CD4-positive, alpha-beta memory T cell (primary cell): ENCODE results near the gene FAR2. TPM values are rescaled to one million over a fixed set of nuclear protein-coding genes. Genes with fewer than 3 reads are reported as not detected.
"Not testable (repeated sequence)": the region's sequence is repeated elsewhere in the genome, so short reads cannot be mapped to it uniquely, and the experiment has no call there.

Experiments used
- CTCF ChIA-PET: fragments of 350-600 bp; sonication (Branson Sonifier 250); formaldehyde crosslinking; loops from one replicate; lab custom pipeline; 2021; ENCODE audit warnings: inconsistent platforms; ENCODE audit not compliant: partially characterized antibody; lab: Charles Lee
- POLR2A ChIA-PET: fragments of 350-600 bp; sonication (Branson Sonifier 250); formaldehyde crosslinking; loops from one replicate; lab custom pipeline; 2021; ENCODE audit not compliant: partially characterized antibody; lab: Charles Lee
- DNase-seq, 5 donors: peaks; one replicate each; pipeline versions ENCODE4 v3.0.0 to v3.0.0-alpha.2; 2020 to 2022; ENCODE audit warnings: mixed read lengths in 1 of 5
- H3K27ac ChIP-seq: one replicate; pipeline ENCODE4 v1.7.0; 2013; ENCODE audit warnings: low read depth, low read length
- H3K27me3 ChIP-seq: 2 replicates; pipeline ENCODE4 v1.7.0; 2013; ENCODE audit warnings: mild to moderate bottlenecking, low read length, moderate library complexity; ENCODE audit not compliant: insufficient read depth
- H3K36me3 ChIP-seq: 2 replicates; pipeline ENCODE4 v1.7.0; 2013; ENCODE audit warnings: mild to moderate bottlenecking, low read length, moderate library complexity; ENCODE audit not compliant: insufficient read depth
- H3K4me1 ChIP-seq: 2 replicates; pipeline ENCODE4 v1.7.0; 2013; ENCODE audit warnings: mild to moderate bottlenecking, low read length, moderate library complexity; ENCODE audit not compliant: insufficient read depth
- H3K4me3 ChIP-seq, 2 donors: one replicate each; pipeline ENCODE4 v1.7.0; 2013; ENCODE audit warnings: low read length in 2 of 2, mild to moderate bottlenecking in 1 of 2
- H3K9me3 ChIP-seq, 2 donors: one replicate each; pipeline ENCODE4 v1.7.0; 2013; ENCODE audit warnings: low read length in 2 of 2, control low read depth in 1 of 2; ENCODE audit not compliant: control insufficient read depth in 1 of 2
- H3K27ac Mint-ChIP-seq, 7 donors: one replicate each; pipeline ENCODE4 v1.8.0; 2020 to 2021; ENCODE audit warnings: mixed read lengths in 7 of 7, mild to moderate bottlenecking in 6 of 7, inconsistent platforms in 3 of 7, moderate library complexity in 3 of 7
- H3K27me3 Mint-ChIP-seq, 2 donors: one replicate each; pipeline ENCODE4 v1.8.0; 2020 to 2021; ENCODE audit warnings: mixed read lengths in 2 of 2
- H3K36me3 Mint-ChIP-seq, 2 donors: one replicate each; pipeline ENCODE4 v1.8.0; 2020 to 2021; ENCODE audit warnings: mixed read lengths in 2 of 2, inconsistent platforms in 1 of 2, mild to moderate bottlenecking in 1 of 2
- H3K4me1 Mint-ChIP-seq, 4 donors: one replicate each; pipeline ENCODE4 v1.8.0; 2020 to 2021; ENCODE audit warnings: mixed read lengths in 4 of 4, mild to moderate bottlenecking in 1 of 4
- H3K4me3 Mint-ChIP-seq, 8 donors: one replicate each; pipeline ENCODE4 v1.8.0; 2020 to 2021; ENCODE audit warnings: mixed read lengths in 8 of 8, mild to moderate bottlenecking in 7 of 8, moderate library complexity in 6 of 8, inconsistent platforms in 3 of 8
- H3K9me3 Mint-ChIP-seq, 8 donors: one replicate each; pipeline ENCODE4 v1.8.0; 2020 to 2021; ENCODE audit warnings: mixed read lengths in 8 of 8, mild to moderate bottlenecking in 5 of 8, inconsistent platforms in 3 of 8, moderate library complexity in 1 of 8
- intact Hi-C: fragments of 100-400 bp; cut with micrococcal nuclease; formaldehyde crosslinking; loops from one replicate; pipeline ENCODE4 v1.15.1; 2023
- polyA plus RNA-seq, 2 donors: library from polyadenylated mRNA; unstranded; fragments of 300-500 nt; fragmentation: Illumina TruSeq; gene quantifications; one replicate each; pipeline ENCODE4 v1.2.3, GENCODE V29; 2021
- total RNA-seq, 2 experiments: library from RNA; stranded (reverse); gene quantifications; one replicate each; pipeline ENCODE4 v1.2.3, GENCODE V29; 2021

Gene FAR2
- total and polyA plus RNA-seq, 4 experiments from 2014 or later = 6.2 to 10.6 (median 10.0) TPM

DNA sequence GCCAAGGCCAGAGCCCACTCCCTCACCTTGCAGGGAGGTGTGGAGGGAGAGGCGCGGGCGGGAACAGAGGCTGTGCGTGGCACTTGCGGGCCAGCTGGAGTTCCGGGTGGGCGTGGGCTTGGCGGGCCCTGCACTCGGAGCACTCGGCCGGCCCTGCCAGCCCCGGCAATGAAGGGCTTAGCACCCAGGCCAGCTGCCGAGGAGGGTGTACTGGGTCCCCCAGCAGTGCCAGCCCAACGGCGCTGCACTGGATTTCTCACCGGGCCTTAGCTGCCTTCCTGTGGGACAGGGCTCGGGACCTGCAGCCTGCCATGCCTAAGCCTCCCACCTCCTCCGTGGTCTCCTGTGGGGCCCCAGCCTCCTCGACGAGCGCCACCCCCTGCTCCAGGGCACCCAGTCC lies 107.5 kb downstream of the FAR2 start:
- peaks cover 2 to 20% (median 11%) of the 10 kb centered on the region in 8 donors for H3K9me3 Mint-ChIP-seq
- H3K27me3 Mint-ChIP-seq = no peaks in the 10 kb centered on the region
- H3K27ac ChIP-seq = no peak overlapping the region
- no peak overlapping the region for H3K27ac Mint-ChIP-seq
- H3K4me3 Mint-ChIP-seq = no peak overlapping the region
- POLR2A ChIA-PET = no interaction called here
- no peaks in the 10 kb centered on the region for H3K4me1 Mint-ChIP-seq
- peaks cover 5% of the 10 kb centered on the region for H3K36me3 ChIP-seq
- no peaks in the 10 kb centered on the region for H3K9me3 ChIP-seq
- no peak for DNase-seq
- no peaks in the 10 kb centered on the region for H3K4me1 ChIP-seq
- intact Hi-C loops = no loop called here
- CTCF ChIA-PET = interaction anchor here (0.5 kb wide), 1 partner anchor 58 kb away, joined by 3 read pairs; no protein-coding TSS in a partner anchor
- H3K27me3 ChIP-seq = no peaks in the 10 kb centered on the region
- peaks cover 14 to 24% of the 10 kb centered on the region in 2 donors for H3K36me3 Mint-ChIP-seq
- no peak overlapping the region for H3K4me3 ChIP-seq

DNA sequence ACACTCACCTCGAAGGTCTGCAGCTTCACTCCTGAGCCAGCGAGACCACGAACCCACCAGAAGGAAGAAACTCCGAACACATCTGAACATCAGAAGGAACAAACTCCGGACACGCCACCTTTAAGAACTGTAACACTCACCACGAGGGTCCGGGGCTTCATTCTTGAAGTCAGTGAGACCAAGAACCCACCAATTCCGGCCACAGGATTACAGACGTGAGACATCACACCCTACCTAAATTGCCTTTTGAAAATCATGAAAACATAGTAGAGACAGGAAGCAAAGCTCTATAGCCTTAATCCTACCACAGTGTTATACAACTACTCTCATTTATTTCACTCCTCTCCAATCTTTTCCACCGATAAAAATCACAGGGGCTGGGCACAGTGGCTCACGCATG lies 108.6 kb downstream of the FAR2 start:
- POLR2A ChIA-PET, H3K27me3 Mint-ChIP-seq, H3K27ac ChIP-seq, H3K4me3 ChIP-seq, H3K36me3 ChIP-seq, H3K9me3 ChIP-seq, CTCF ChIA-PET, H3K27me3 ChIP-seq, H3K4me1 Mint-ChIP-seq, intact Hi-C loops, H3K4me3 Mint-ChIP-seq, DNase-seq, H3K4me1 ChIP-seq: not testable (repeated sequence)
- peak overlapping the region in 1 of 7 donors; percentile 29 for H3K27ac Mint-ChIP-seq
- peaks cover 2 to 29% (median 18%) of the 10 kb centered on the region in 8 donors for H3K9me3 Mint-ChIP-seq
- H3K36me3 Mint-ChIP-seq = peaks cover 14 to 27% of the 10 kb centered on the region in 2 donors

DNA sequence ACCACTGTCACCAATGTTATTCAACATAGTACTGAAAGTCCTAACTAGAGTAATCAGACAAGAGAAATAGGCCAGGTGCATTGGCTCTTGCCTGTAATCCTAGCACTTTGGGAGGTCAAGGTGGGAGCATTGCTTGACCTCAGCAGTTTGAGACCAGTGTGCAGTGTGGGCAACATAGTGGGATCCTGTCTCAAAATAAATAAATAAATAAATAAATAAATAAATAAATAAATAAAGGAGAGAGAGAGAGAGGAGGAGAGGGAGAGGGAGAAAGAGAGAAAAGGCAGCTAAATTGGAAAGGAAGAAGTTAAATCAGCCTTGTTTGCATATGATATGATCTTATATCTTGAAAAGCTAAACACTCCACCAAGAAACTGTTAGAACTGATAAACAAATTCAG lies 115.3 kb downstream of the FAR2 start:
- ChIA-PET CTCF (no interaction called here), POLR2A (no interaction called here)
- peaks cover 0 to 45% (median 33%) of the 10 kb centered on the region in 8 donors for H3K9me3 Mint-ChIP-seq
- no peaks in the 10 kb centered on the region for H3K27me3 Mint-ChIP-seq
- DNase-seq = no peak
- no peak overlapping the region for H3K27ac Mint-ChIP-seq
- intact Hi-C loops = no loop called here
- Histone ChIP-seq H3K27ac (no peak overlapping the region), H3K9me3 (no peaks in the 10 kb centered on the region), H3K27me3 (no peaks in the 10 kb centered on the region), H3K4me1 (no peaks in the 10 kb centered on the region), H3K36me3 (no peaks in the 10 kb centered on the region), H3K4me3 (no peak overlapping the region)
- no peak overlapping the region for H3K4me3 Mint-ChIP-seq
- H3K4me1 Mint-ChIP-seq = no peaks in the 10 kb centered on the region
- H3K36me3 Mint-ChIP-seq = peaks cover 13 to 19% of the 10 kb centered on the region in 2 donors

DNA sequence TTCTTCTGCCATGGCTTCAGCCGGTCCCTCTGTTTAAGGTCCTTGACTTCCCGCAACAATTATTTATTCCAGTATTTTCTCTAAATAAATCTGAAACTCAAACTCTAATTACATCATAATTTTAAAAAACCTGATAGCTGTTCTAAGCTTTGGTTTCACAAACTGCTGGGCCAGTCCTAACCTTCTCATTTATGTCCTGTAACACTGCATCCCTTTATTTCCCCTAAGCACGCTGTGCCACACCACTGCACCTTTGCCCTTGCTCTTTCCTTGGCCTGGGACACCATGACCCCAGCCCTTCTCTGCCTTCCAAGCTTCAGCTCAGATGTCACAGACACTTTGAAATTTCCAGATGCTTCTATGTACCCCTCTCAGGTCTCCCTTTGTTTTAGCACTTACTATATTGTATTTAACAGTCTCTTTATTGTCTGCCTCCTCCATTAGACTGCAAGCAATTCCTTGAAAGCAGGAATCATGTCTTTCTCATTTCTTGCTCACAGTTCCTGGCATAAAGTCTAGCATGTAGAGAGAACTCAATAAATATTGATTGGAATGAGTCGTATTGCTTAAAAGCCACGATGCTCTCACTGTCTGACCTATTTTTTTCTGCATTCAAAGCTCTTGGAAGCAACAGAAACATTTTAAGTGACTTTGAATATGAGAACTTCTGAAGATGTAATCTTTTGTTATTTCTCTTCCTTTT lies 120.8 kb downstream of the FAR2 start:
- Mint-ChIP-seq H3K4me1 (no peaks in the 10 kb centered on the region), H3K36me3 (peaks cover 10 to 20% of the 10 kb centered on the region in 2 donors), H3K4me3 (no peak overlapping the region), H3K27me3 (no peaks in the 10 kb centered on the region), H3K27ac (peak overlapping the region in 2 of 7 donors; percentile 2 to 48), H3K9me3 (peaks cover 0 to 7% (median 0%) of the 10 kb centered on the region in 8 donors)
- Histone ChIP-seq H3K36me3 (no peaks in the 10 kb centered on the region), H3K9me3 (no peaks in the 10 kb centered on the region), H3K4me3 (no peak overlapping the region), H3K27me3 (no peaks in the 10 kb centered on the region), H3K27ac (no peak overlapping the region), H3K4me1 (no peaks in the 10 kb centered on the region)
- ChIA-PET POLR2A (no interaction called here), CTCF (no interaction called here)
- no peak for DNase-seq
- intact Hi-C loops = no loop called here

DNA sequence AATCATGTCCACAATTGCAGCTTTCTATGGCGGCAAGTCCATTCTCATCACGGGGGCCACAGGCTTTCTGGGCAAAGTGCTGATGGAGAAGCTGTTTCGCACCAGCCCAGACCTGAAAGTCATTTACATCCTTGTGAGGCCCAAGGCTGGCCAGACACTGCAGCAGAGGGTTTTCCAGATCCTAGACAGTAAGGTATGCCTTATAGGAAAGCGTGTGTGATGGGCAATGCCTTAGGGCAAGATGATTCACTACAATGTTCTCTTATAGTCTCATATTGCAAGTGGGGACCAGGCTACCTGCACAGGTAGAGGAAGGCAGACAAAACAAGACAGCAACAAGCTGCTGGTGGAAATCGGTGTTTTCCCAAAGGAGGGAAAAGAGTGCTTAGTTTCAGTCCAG lies 121.4 kb downstream of the FAR2 start:
- Histone ChIP-seq H3K27me3 (no peaks in the 10 kb centered on the region), H3K9me3 (no peaks in the 10 kb centered on the region), H3K4me1 (no peaks in the 10 kb centered on the region), H3K4me3 (no peak overlapping the region), H3K27ac (no peak overlapping the region), H3K36me3 (no peaks in the 10 kb centered on the region)
- Mint-ChIP-seq H3K9me3 (peaks cover 0 to 3% (median 0%) of the 10 kb centered on the region in 8 donors), H3K4me1 (no peaks in the 10 kb centered on the region), H3K36me3 (peaks cover 10 to 24% of the 10 kb centered on the region in 2 donors), H3K4me3 (no peak overlapping the region), H3K27ac (no peak overlapping the region), H3K27me3 (no peaks in the 10 kb centered on the region)
- no peak for DNase-seq
- CTCF ChIA-PET = no interaction called here
- POLR2A ChIA-PET = no interaction called here
- intact Hi-C loops = no loop called here

DNA sequence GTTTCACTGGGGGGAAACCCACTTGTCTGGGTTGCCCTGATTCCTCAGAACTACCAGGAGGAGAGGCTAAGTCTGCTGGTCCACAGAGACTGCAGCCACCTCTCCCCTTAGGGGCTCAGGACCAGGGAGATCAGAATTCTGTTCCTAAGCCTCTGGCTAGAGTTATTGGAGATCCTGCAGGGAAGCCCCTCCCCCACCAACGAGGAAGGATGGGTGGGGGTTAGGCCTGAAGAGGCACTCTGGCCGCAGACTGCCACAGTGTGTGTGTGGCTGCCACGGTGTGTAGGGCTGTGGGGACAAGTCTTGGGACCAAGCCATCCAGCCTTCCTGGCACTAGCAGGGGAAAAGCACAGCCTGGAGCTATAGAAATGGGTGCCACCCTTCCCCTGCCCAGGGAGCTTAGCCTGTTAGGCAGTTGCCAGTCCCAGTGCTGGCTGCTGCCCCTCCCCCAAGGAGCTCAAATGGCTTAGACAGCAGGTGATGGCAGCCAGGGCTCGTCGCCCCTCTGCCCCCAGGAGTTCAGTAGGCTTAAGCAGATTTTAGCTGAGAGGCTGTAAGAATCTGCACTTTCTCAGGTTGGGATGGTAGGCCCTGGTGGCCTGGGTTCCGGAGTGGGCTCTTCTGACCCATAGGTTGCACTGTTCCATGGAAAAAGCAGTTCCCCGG lies 124.2 kb downstream of the FAR2 start:
- no peaks in the 10 kb centered on the region for H3K4me1 ChIP-seq
- Mint-ChIP-seq H3K27ac (no peak overlapping the region), H3K9me3 (no peaks in the 10 kb centered on the region), H3K4me3 (no peak overlapping the region), H3K36me3 (peaks cover 15 to 32% of the 10 kb centered on the region in 2 donors), H3K4me1 (no peaks in the 10 kb centered on the region), H3K27me3 (no peaks in the 10 kb centered on the region)
- H3K27ac ChIP-seq = no peak overlapping the region
- intact Hi-C loops = no loop called here
- no peak overlapping the region for H3K4me3 ChIP-seq
- no peaks in the 10 kb centered on the region for H3K9me3 ChIP-seq
- H3K27me3 ChIP-seq = no peaks in the 10 kb centered on the region
- CTCF ChIA-PET = no interaction called here
- no peaks in the 10 kb centered on the region for H3K36me3 ChIP-seq
- DNase-seq = no peak
- POLR2A ChIA-PET = no interaction called here

DNA sequence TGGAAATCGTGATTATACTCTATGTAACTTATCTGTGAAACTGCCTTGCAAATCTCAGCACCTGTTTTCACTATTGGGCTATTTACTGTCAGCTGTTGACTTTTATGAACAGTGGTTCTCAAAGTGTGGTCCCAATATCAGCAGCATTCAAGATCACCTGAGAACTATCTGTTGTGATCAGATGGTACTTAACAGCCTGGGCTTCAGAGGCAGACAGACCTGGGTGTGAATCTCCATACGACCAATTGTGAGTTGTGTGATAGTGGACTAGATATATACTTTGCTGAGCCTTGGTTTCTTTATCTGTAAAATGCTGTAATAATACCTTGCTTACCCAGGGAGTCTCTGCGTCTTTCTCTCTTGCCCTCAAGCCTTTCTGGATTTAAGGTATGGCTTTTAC lies 126.8 kb downstream of the FAR2 start:
- H3K4me3 ChIP-seq = no peak overlapping the region
- ChIA-PET POLR2A (no interaction called here), CTCF (no interaction called here)
- intact Hi-C loops = no loop called here
- no peaks in the 10 kb centered on the region for H3K4me1 Mint-ChIP-seq
- no peaks in the 10 kb centered on the region for H3K27me3 ChIP-seq
- no peaks in the 10 kb centered on the region for H3K4me1 ChIP-seq
- no peak overlapping the region for H3K27ac ChIP-seq
- no peaks in the 10 kb centered on the region for H3K36me3 ChIP-seq
- no peak overlapping the region for H3K27ac Mint-ChIP-seq
- H3K36me3 Mint-ChIP-seq = peaks cover 14 to 32% of the 10 kb centered on the region in 2 donors
- DNase-seq = no peak
- H3K9me3 ChIP-seq = no peaks in the 10 kb centered on the region
- H3K27me3 Mint-ChIP-seq = no peaks in the 10 kb centered on the region
- H3K4me3 Mint-ChIP-seq = no peak overlapping the region
- H3K9me3 Mint-ChIP-seq = no peaks in the 10 kb centered on the region
